ENCODE measurements around the gene MLPH.

The MLPH gene

GRCh38 chr2:237480556-237480955, 6.5 kb upstream of the MLPH start:
- DNase-seq (ENCODE audit: low spot score) = no peak

- no peak for DNase-seq (ENCODE audit: low spot score)
Measured at GRCh38 chr2:237480988-237481525, 6.0 kb upstream of the MLPH start.

GRCh38 chr2:237482485-237482884, 4.6 kb upstream of the MLPH start:
- no peak for DNase-seq (ENCODE audit: low spot score)

GRCh38 chr2:237483018-237483731, 3.9 kb upstream of the MLPH start:
- no peak for DNase-seq (ENCODE audit: low spot score)

- no peak for DNase-seq (ENCODE audit: low spot score)
Measured at GRCh38 chr2:237485304-237485703, 1.7 kb upstream of the MLPH start.

GRCh38 chr2:237485844-237486243, 1.2 kb upstream of the MLPH start:
- DNase-seq (ENCODE audit: low spot score) = no peak

GRCh38 chr2:237486334-237486818, 675 bp upstream of the MLPH start:
- no peak for DNase-seq (ENCODE audit: low spot score)

GRCh38 chr2:237487496-237487895, 445 bp downstream of the MLPH start:
- DNase-seq (ENCODE audit: low spot score) = no peak

- no peak for DNase-seq (ENCODE audit: low spot score)
Measured at GRCh38 chr2:237488295-237488694, 1.2 kb downstream of the MLPH start.

GRCh38 chr2:237488901-237489860, 2.1 kb downstream of the MLPH start:
- no peak for DNase-seq (ENCODE audit: low spot score)

- DNase-seq (ENCODE audit: low spot score) = no peak
Measured at GRCh38 chr2:237490009-237490711, 3.1 kb downstream of the MLPH start.

GRCh38 chr2:237490795-237491194, 3.7 kb downstream of the MLPH start:
- DNase-seq (ENCODE audit: low spot score) = no peak

GRCh38 chr2:237491515-237492118, 4.6 kb downstream of the MLPH start:
- no peak for DNase-seq (ENCODE audit: low spot score)

- DNase-seq (ENCODE audit: low spot score) = no peak
Measured at GRCh38 chr2:237492137-237492890, 5.3 kb downstream of the MLPH start.

GRCh38 chr2:237494066-237494465, 7.0 kb downstream of the MLPH start:
- DNase-seq (ENCODE audit: low spot score) = no peak

- no peak for DNase-seq (ENCODE audit: low spot score)
Measured at GRCh38 chr2:237495521-237496117, 8.6 kb downstream of the MLPH start.

GRCh38 chr2:237496428-237496827, 9.4 kb downstream of the MLPH start:
- DNase-seq (ENCODE audit: low spot score) = no peak

- no peak for DNase-seq (ENCODE audit: low spot score)
Measured at GRCh38 chr2:237497009-237497837, 10.2 kb downstream of the MLPH start.

- no peak for DNase-seq (ENCODE audit: low spot score)
Measured at GRCh38 chr2:237497838-237498186, 10.8 kb downstream of the MLPH start.

GRCh38 chr2:237498341-237498740, 11.3 kb downstream of the MLPH start:
- DNase-seq (ENCODE audit: low spot score) = no peak

Measured in CD4-positive, alpha-beta T cell treated with Interleukin-15 for 4 hours (primary cell).